HPDE6-E6E7 (cell line): ENCODE results near the gene ANO10.

Experiments used
- DNase-seq: peaks from one replicate; pipeline ENCODE4 v3.0.0; 2011; ENCODE audit warnings: missing footprints; ENCODE audit errors: extremely low spot score

Gene ANO10

DNA sequence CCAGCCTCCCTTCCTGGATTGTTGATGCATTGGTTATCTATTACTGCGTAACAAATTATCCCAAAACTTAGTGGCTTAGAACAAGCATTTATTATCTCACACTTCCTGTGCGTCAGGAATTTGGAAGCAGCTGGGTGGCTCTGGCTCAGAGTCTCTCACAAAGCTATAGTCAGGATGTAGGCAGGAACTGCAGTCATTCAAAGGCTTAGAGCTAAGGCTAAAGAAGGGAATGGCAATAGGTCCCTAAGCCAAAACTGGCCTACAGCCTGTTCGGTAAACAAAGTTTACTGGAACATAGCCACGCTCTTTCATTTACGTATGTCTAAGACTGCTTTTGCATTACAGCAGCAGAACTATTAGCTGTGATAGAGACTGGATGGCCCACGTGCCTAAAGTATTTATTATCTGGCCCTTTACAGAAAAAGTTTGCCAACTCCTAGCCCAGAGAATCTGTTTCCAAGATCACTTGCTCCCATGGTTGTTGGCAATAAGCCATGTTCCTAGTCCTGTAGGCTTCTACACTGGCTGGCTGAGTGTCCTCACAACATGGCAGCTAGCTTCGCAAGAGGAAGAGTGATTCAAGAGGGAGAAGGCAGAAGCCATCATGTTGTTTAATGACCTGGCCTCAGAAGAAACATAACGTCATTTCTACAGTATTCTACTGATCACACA lies 203.1 kb downstream of the ANO10 start:
- no peak for DNase-seq

DNA sequence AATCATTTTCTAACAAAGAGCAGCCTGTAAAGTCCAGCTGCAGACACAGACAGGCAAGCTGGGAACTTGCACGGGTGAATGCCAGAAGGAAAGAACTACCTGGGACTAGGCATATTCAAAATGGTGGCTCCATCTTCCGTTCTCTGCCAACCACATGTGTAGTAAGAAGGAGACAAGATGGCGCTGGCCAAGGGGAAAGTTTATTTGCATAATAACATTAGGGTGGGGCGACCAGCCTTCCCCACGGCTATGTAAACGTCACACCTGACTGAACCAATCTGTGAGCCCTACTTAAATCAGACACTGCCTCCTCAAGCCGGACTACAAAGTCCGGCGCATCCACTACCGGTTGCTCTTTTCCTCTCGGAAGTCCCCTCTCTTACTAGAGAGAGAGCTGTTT lies 204.7 kb downstream of the ANO10 start:
- DNase-seq, result no peak

DNA sequence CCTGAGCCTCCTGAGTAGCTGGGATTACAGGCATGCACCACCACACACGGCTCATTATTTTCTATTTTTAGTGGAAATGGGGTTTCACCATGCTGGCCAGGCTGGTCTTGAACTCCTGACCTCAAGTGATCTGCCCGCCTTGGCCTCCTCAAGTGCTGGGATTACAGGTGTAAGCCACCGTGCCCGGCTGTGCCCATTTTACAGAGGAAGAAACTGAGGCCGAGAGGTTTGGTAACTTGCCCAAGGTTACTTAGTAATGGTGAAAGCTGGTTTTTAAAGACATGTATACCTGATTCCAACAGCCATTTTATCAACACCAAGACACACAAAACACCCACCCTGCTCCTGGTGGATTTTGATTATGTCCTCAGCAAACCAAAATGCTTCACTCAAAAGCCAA lies 206.7 kb downstream of the ANO10 start:
- no peak for DNase-seq

DNA sequence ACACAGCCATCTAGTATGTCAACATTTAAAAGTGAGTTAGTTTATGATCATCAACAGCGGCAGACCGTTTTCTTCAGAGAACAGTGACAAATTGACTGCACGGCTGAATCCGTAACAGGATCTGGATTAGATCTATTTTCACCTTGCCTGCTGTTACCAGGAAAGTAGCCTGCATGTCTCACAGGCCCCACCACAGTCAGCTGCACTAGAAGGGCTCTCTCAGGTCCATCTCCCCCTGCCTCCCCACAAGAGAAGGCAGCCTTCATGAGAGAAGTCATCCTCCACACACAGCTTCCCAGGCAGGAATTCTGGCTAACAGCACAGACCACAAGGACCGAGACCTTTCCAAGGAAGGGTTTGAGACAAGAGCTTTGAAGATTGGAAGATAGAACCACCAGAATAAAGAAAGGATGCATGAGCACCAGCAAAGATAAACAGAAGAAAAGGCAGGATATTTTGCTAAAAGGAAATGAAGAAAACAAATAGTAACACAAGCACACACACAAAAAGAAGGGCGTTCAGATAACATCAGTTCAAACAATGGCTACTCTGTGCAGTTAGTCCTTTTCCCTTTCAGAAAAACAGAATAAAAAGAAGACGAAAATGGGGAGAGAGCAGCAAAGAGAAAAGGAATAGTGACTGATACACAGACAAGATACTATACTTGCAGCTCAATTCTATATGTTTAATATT lies 208.0 kb downstream of the ANO10 start:
- no peak for DNase-seq

DNA sequence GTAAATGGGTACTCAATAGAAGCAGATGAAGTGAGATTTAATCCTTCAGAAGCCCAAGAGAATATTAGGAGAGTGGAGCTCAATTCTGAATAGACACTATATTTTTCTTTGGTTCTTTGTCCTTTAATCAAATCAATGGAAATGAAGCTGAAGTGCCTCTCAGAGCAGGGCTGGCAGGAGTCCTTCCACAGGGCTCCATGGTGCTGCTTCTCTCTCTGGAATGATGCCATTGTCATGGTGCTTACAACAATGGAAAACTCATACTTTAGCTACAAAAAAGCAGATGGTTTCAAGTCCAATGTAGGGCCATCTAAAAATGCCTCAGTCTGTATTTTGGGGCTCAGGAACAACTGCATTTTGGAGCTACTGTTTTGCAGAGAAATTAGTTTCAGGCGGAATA lies 210.4 kb downstream of the ANO10 start:
- DNase-seq, result no peak

DNA sequence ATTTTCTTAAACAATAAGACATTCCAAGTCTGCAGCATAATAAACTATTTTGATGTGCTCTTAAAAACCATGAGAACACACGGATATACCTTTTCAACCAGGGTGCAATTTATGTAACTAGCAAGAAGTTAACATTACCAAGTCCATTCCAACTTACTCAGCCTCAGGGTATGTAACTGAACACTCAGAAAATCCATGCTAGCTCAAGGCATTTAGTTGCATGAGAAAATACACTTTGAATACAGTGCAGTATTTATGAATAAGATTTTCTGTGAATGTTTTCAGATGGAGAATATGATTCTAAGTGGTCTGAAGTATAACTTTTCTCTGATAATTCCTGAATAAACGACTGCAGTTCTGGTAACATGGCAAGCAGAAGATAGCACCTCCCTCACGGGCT lies 211.2 kb downstream of the ANO10 start:
- no peak for DNase-seq

DNA sequence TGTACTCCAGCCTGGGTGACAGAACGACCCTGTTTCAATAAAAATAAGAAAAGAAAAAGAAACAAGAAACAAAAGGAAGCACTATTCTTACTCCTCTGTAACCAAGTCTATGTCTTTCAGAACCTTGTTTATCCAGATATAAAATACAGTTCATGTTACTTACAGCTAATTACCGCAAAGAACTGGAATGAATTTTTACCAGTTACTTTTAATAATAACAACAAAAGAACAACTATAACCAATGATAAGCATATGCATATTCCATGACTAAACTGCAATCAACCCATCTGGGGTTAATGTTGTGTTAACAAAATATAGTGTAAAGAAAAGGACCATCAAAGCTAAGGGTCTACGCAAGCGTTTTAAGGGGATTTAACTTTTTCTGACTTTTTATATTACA lies 212.3 kb downstream of the ANO10 start:
- DNase-seq, result no peak

DNA sequence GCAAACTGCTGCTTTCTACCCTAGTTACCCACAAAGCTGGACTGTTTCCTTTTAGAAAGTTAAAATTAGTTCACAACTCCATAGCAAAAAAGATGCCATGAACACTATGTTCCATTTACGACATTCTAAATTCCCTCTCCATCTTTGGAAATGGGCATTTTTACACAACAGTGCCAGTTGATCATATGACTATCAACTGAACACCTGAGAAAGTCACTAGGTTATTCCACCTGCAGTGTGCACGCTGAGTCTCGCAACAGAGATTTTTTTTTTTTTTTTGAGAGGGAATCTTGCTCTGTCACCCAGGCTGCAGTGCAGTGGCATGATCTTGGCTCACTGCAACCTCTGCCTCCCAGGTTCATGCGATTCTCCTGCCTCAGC lies 215.2 kb downstream of the ANO10 start:
- no peak for DNase-seq

DNA sequence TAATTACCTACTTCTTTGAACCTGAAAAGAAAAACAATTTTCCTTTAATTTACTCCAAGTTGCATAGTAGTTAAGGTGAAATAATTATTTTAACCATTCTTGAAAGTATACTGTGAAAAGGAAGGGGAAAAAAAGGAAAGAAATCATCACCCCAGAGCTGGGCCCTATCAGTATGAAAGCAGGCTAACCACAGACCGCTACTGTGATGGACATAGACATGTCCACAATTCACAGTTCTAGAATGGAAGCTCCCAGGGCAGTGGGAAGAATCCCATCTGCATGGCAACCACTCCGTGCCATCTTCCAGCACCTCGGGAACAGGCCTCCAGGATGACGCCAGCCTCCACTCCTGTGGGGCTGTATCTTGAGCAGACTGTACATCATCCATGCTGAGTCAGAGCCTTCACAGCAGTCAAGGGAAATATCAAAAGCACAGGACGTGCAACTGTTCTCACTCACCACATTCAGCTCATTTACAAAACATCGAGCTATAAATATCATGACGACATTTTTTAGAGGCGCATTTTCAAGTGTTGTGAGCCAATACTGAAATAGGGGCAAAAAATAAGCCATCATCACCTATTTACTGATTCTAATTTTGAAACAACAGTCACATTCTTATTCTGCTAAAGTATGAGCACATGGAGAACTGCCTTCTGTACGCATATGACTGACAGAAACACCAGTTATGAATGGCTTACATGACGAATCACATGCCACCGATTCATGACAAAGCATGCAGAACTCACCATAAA lies 215.7 kb downstream of the ANO10 start:
- no peak for DNase-seq

DNA sequence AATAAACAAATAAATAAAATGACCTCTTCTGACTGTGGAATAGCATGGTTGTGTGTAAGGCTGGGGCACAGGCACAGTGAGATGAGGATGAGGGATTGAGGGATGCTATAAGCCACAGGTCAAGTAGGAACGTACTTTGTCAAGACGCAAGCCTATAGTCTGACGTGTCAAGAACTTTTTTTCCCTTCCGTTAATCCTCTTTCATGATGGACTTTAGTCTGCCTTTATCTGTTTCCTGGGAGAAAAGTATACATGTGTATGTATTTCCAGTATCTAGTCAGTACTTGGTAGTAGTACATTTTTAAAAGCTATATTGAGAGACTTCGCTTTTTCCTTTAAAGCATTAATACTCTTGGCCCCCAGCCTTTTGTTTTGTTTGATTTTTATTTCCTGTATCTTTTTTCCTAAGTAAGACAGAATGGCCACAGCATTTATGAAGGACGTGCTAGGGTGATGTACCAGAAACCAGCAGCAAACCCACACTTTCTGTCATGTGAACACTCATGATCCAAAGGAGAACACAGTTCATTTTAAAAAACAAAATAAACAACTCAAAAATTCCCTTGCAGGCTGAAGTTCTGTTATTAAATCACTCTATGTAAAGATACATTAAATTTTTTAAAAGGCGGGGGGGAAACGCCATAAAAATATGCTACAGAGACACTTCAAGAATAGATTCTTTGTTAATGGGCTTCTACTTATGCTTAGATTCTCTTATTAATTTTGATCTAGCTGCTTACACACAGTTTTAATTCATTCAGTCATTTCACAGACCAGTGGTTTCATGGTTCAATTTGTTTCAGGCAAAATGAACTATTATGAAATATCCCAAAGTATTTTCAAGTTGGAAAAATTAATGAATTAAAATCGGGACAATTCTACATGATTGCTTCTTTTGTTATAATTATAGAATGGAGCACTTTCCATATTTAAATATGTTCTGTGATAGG lies 220.8 kb downstream of the ANO10 start:
- no peak for DNase-seq

DNA sequence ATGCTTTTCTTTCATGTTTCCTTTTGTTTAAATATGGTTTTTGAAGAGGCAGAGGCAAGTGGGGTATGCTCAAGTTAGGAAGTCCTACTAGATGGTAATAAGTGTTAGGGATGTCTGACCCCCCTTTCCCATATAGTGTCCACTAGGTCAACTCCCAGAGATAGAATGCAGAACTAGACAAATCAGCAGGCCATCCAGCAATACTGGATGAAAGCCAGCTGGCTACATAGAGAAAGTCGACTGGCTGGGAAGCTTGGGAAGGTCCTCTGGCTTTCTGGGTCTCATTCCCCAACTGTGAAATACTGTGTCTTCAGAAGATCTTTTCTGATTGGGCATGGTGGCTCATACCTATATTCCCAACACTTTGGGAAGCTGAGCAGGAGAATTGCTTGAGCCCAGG lies 221.6 kb downstream of the ANO10 start:
- DNase-seq, result no peak

DNA sequence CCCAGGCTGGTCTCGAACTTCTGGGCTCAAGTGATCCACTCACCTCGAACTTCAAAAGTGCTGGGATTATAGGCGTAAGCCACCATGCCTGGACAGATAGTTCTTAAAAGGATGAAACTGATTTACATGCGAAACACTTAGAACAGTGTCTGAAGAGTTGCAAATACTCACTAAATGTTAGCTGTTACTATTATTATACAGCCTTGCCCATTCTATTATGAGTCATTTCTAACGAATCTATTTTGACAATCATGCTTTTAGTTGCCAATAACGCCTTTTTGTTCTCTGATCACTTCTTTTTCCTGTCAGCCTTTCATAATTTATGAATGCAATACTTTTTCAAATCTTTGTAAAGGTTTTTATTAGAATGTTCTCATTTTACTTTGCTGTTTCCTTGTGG lies 222.8 kb downstream of the ANO10 start:
- DNase-seq, result no peak

DNA sequence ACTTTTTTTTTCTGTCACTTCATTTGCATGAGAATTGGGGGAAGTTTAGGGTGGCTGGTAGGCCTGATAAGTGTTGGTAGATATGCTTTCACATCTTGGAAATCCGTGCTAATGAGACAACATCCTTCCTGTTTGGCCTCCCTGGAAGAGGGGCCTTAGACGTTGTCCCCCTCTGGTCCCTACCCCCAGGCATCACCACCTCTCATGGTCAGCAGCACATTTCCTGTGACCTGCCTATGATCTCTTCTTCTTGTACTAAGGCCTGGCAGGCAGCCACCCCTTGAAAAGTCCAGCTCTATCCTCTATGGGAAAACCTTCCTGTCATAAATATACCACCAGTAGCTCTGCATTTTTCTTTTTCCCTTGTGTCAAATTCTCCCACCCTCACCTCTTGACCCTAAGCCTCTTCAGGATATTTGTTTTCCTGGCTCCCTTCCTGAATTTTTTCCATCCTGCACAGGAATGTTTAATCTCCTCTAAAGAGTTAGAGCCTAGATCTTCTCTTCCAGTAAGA lies 227.7 kb downstream of the ANO10 start:
- DNase-seq, result no peak

DNA sequence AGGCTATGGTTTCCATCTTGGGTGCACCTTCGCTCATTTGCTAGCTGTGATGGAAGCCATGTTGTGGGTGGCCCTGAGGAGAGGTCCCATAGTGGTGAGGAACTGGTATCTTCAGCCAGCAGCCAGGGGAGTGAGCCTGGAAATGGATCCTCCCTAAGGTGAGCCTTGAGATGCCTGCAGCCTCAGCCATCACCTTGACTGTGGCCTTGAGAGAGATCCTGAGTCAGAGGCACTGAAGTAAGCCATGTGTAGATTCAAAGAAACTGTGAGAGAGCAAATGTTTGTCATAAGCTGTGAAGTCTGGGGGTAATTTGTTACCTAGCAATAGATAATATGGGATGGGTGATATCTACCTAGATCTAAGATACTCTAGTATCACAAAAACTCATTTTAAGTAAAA lies 230.2 kb downstream of the ANO10 start:
- no peak for DNase-seq

DNA sequence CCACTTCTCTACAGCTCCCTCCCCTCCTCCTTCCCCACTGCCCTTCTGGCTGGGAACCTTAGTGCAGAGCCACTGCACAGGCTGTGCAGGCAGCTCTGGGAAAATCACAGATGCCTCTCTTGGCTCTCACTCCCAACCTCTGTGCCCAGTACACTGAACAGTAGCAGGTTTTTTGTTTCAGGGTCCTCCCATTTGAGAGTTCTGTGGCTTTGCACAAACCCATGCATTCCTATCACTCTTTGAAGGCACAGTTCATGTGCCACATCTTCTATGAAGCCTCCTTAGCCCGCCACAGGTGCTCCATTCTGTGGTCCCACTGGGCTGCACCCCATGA lies 231.6 kb downstream of the ANO10 start:
- no peak for DNase-seq

DNA sequence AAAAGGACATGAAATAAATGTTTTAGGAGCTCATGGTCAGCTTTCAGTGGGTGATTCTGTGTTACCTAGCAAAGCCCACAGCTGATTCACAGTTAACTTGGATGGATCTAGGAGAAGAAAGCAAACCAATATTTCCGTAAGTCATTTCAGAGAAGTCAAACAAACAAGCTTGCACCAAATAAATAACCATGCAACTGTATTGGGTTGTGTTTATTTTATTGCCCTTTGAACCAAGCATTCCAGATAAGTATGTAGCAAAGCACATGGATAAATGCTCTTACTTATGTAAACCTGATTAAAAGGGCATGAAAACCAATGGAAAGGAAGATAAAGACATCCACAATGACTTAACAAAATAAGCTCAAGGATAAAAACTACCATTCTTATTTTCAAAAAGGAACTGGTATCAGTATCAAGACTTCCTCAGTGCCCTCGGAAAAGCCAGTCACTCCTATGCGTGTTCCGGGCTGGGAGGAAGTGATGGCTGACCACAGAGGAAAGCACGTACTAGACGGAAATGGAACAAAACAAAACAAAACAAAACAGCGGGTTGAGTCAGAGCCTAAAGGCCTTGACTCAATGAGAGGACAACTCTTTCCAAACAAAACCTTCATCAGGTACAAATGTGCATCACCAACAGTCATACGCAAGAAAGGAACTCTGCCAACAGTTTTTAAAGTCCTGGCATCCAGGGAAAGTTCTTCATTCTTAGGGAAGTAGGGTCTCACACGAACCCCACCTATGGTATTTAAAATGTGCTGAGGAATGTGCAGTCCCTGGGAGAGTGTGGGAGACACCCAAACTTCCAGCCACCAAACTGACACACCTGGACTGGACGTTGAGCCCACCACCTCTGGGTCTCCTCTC lies 232.2 kb downstream of the ANO10 start:
- DNase-seq, result peak; percentile 16

DNA sequence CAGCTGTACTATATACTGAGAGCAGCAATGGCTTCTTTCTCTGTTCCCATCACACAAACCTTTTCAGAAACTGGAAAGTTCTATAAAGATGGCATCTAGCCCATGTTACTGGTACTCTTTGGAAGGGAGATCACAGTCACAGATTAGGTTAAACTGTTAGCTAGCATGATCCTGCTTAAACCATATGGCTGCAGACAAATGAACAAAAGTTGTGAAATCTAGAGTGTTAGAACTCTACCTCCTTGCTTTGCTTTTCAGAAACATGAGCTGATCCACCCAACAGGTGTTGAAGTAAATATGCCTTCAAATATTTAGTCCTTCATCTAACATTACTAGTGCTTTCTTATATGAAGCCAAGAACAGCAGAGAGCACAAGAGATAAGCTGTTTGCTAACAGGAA lies 232.9 kb downstream of the ANO10 start:
- no peak for DNase-seq

DNA sequence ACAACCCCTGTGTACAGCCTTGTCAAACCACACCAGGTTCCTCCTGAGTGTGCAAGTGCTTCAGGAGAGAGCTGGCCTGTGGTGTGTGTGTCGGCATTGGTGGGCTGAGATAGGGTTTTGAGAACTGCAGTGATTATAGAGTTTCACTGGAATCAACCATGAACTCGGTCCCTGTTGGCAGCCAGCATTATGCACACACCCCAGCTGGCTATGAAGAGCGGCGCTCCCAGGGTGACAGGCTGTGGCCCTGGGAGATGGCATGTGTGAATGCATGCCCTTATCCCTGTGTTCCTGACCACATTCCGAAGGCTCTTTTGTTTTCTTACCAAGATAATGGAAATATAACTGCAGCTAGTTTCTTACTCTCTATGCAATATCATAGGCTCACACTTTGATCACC lies 233.6 kb downstream of the ANO10 start:
- DNase-seq, result no peak

DNA sequence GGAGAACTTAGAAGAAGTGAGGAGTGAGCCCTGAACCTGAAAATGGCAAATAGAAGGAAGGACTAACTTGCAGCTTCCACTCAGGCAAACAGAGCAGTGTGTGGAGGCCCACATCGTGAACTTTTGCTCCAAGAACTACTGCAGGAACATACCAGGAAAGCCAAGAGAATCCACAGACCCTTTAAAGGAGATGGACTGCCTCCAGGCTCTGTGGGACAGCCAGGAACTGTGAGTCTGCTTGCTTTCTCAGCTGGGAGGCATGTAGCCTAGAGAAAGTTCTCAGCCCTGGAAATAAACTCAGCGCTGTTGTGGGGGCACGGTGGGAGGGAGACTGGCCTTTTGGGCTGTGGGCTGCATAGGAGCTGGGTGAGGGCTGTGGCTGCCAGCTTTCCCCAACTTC lies 242.5 kb downstream of the ANO10 start:
- DNase-seq, result no peak

DNA sequence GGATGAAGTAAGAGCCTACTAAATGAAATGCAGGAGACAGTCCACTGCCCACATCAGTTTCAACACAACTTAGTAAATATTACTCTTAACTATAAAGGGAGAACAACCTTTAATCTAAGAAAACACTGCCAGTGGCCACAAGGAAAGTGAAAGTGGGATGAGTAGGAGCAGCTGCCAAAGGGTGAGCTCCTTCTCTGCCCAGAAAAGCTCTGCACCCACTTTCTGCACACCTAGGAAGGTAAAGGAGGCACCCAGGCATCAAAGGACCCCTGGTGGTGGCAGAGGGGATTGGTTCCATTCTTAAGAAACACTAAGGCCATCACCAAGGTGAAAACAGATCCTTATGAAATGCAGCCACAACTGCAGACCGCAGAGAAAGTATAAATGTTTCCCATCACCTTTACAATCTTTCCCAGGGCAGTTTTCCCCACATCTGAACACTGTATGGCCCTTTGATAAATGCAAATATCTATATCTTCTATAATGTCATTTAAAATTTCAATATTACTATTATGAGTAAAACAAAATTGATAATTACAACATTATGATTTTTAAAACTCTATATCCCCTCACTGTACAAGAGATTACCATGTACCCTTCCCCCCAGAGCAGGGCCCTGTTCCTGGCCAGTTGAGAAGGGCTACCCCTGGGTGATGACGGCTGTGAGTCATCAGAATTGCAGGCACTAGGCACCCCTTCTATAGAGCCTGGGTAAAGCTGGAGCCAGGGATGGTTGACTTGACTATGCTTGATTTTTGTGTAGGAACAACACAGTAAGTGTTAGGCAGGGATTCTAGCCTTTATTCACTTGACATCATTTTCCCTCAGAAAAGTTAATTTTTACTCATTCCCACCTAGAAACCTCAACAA lies 243.5 kb downstream of the ANO10 start:
- DNase-seq, result peak; percentile 17
